HG03571 (cell line): ENCODE data around the gene NPIPA8.
"Not testable (repeated sequence)": the region's sequence is repeated elsewhere in the genome, so short reads cannot be mapped to it uniquely, and the experiment has no call there.

ENCODE experiments used
- ATAC-seq: cut with Tn5 transposase; IDR thresholded peaks from one replicate; pipeline ENCODE4 v1.9.1; 2021; ENCODE audit not compliant: unreplicated experiment

Gene NPIPA8

GRCh38 chr16:18336636-18337035 is at the start of gene NPIPA8:
NPIPA8 (minus strand) TSS chr16:18336736; CDS start chr16:18332662, 4,074 bp downstream.
- not testable (repeated sequence) for ATAC-seq

- ATAC-seq = not testable (repeated sequence)
Measured at GRCh38 chr16:18385285-18385684, 48.7 kb upstream of the NPIPA8 start.

GRCh38 chr16:18384869-18385268 is 48.3 kb upstream of the NPIPA8 start:
- ATAC-seq = not testable (repeated sequence)

- not testable (repeated sequence) for ATAC-seq
Measured at GRCh38 chr16:18384098-18384636, 47.6 kb upstream of the NPIPA8 start.

GRCh38 chr16:18382696-18383095 is 46.2 kb upstream of the NPIPA8 start:
- ATAC-seq = not testable (repeated sequence)

- not testable (repeated sequence) for ATAC-seq
Measured at GRCh38 chr16:18347742-18348141, 11.2 kb upstream of the NPIPA8 start.

GRCh38 chr16:18346993-18347392 is 10.5 kb upstream of the NPIPA8 start:
- not testable (repeated sequence) for ATAC-seq

- ATAC-seq = not testable (repeated sequence)
Measured at GRCh38 chr16:18344634-18345033, 8.1 kb upstream of the NPIPA8 start.

- not testable (repeated sequence) for ATAC-seq
Measured at GRCh38 chr16:18341986-18342385, 5.5 kb upstream of the NPIPA8 start.

- ATAC-seq = not testable (repeated sequence)
Measured at GRCh38 chr16:18341417-18341960, 5.0 kb upstream of the NPIPA8 start.

GRCh38 chr16:18339210-18339609 is 2.7 kb upstream of the NPIPA8 start:
- ATAC-seq = not testable (repeated sequence)

- not testable (repeated sequence) for ATAC-seq
Measured at GRCh38 chr16:18311811-18312210, 24.7 kb downstream of the NPIPA8 start.

GRCh38 chr16:18309159-18309558 is 27.4 kb downstream of the NPIPA8 start:
- not testable (repeated sequence) for ATAC-seq

- not testable (repeated sequence) for ATAC-seq
Measured at GRCh38 chr16:18307241-18307640, 29.3 kb downstream of the NPIPA8 start.

GRCh38 chr16:18306066-18306465 is 30.5 kb downstream of the NPIPA8 start:
- ATAC-seq = not testable (repeated sequence)

GRCh38 chr16:18303059-18303706 is 33.4 kb downstream of the NPIPA8 start:
- not testable (repeated sequence) for ATAC-seq

- ATAC-seq = not testable (repeated sequence)
Measured at GRCh38 chr16:18297714-18298113, 38.8 kb downstream of the NPIPA8 start.

GRCh38 chr16:18296931-18297330 is 39.6 kb downstream of the NPIPA8 start:
- ATAC-seq = not testable (repeated sequence)

GRCh38 chr16:18294371-18294770 is 42.2 kb downstream of the NPIPA8 start:
- not testable (repeated sequence) for ATAC-seq

- not testable (repeated sequence) for ATAC-seq
Measured at GRCh38 chr16:18293337-18293956, 43.1 kb downstream of the NPIPA8 start.

GRCh38 chr16:18290959-18291358 is 45.6 kb downstream of the NPIPA8 start:
- ATAC-seq = not testable (repeated sequence)

- not testable (repeated sequence) for ATAC-seq
Measured at GRCh38 chr16:18286342-18286741, 50.2 kb downstream of the NPIPA8 start.
